ENCODE measurements around the gene LRP2.

The LRP2 gene

GRCh38 chr2:169091256-169091655 lies 271.1 kb downstream of the LRP2 start (continued):
- no peak for TF ChIP-seq ZNF513 (tag by site-specific recombination; IDR thresholded peaks at IDR 0.05)
- no peak for TF ChIP-seq ZNF624 (tag by site-specific recombination; IDR thresholded peaks at IDR 0.05)

- ChIA-PET POLR2A (no interaction called here), CTCF (interaction anchor here (1.7 kb wide), 1 partner anchor 19 kb away, joined by 4 read pairs; no protein-coding TSS in a partner anchor)
- H3K4me3 ChIP-seq (ENCODE audit: low read depth, low read length): no peak overlapping the region
- H3K36me3 ChIP-seq (ENCODE audit: control insufficient read depth in 2 of 2, insufficient read depth in 1 of 2, low read length in 2 of 2): no peaks in the 10 kb centered on the region
- 0 out of 2 replicates have a peak, but pooled peaks cover 1% of the 10 kb centered on the region for H3K4me1 ChIP-seq (ENCODE audit: control insufficient read depth, insufficient read depth, low read length)
- no peak overlapping the region for H3K27ac ChIP-seq (ENCODE audit: extremely low read depth, low read depth, low read length)
- no peaks in the 10 kb centered on the region for H3K9me3 ChIP-seq (ENCODE audit: control insufficient read depth, insufficient read depth, low read depth, low read length)
- TF ChIP-seq ZNF362 (tag by site-specific recombination; IDR thresholded peaks at IDR 0.05) (no peak), ZIC2 (tag by site-specific recombination; IDR thresholded peaks at IDR 0.05) (no peak), PRDM2 (tag by site-specific recombination; IDR thresholded peaks at IDR 0.05; ENCODE audit: borderline replicate concordance) (no peak), ZXDB (tag by site-specific recombination; IDR thresholded peaks at IDR 0.05) (no peak), SETDB1 (IDR thresholded peaks at IDR 0.05; ENCODE audit: insufficient read length, low read length) (no peak), ZBTB1 (tag by site-specific recombination; IDR thresholded peaks at IDR 0.05) (no peak), ZBTB49 (tag by site-specific recombination; IDR thresholded peaks at IDR 0.05; ENCODE audit: low read depth) (no peak), ZNF133 (tag by site-specific recombination; IDR thresholded peaks at IDR 0.05) (no peak), ZNF324 (tag by site-specific recombination; IDR thresholded peaks at IDR 0.05) (no peak), KLF7 (tag by site-specific recombination; IDR thresholded peaks at IDR 0.05; ENCODE audit: borderline replicate concordance) (no peak), ZNF510 (tag by site-specific recombination; IDR thresholded peaks at IDR 0.05; ENCODE audit: insufficient replicate concordance) (no peak), ELK4 (IDR thresholded peaks at IDR 0.05; ENCODE audit: borderline replicate concordance, low read depth, low read length) (no peak), KLF9 (tag by site-specific recombination; IDR thresholded peaks at IDR 0.05; ENCODE audit: low read depth) (no peak), ZNF423 (tag by site-specific recombination; IDR thresholded peaks at IDR 0.05) (no peak), ZBTB6 (tag by site-specific recombination; IDR thresholded peaks at IDR 0.05) (no peak), ZNF2 (tag by site-specific recombination; IDR thresholded peaks at IDR 0.05) (no peak), SCRT2 (tag by site-specific recombination; IDR thresholded peaks at IDR 0.05) (no peak)
Observed at GRCh38 chr2:169090133-169090820, 272.1 kb downstream of the LRP2 start.

All from HEK293 (cell line).